Ramos (cell line): ENCODE data around the gene UNKL.

Experiments
- in situ Hi-C: fragments of 300-500 bp; cut with MboI; formaldehyde crosslinking; loops from one replicate; pipeline ENCODE4 v1.14.3; 2022; ENCODE audit warnings: low sequenced_read_pairs; ENCODE audit not compliant: unreplicated experiment

Gene UNKL

DNA sequence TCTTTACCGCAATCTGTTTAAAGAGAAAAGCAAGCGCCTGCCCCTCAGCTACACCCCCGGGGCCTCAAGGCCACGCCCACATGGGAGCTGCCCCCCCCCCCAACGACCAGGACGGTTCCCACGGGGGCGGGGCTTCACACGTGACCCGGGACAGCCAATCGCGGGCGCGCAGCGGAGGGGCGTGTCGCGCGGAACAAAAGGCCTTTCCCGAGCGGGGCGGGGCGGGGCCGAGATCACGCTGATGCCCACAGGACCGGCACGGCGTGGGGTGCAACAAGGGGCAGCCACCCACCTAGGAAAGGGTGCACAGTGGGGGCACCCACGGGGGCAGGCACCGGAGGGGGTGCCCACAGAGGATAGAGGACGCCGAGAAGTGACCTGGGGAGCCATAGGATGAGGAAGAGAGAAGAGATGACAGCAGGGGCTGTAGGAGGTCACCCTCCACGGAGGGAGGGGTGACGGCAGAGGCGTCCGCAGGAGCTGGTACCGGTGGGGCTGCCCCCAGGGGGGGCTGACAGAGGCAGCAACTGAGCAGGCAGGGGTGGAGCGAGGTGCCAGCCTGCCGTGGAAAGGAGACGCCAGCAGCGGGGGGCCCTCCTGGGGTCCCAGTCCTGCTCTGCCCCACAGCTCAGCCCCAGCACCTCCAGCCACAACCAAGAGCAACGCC is 6.2 kb downstream of the UNKL start:
- in situ Hi-C loops: no loop called here

GRCh38 chr16:1407753-1408152 is 6.8 kb downstream of the UNKL start:
- in situ Hi-C loops: no loop called here

- in situ Hi-C loops: no loop called here
Measured at GRCh38 chr16:1403733-1404132, 10.8 kb downstream of the UNKL start.

DNA sequence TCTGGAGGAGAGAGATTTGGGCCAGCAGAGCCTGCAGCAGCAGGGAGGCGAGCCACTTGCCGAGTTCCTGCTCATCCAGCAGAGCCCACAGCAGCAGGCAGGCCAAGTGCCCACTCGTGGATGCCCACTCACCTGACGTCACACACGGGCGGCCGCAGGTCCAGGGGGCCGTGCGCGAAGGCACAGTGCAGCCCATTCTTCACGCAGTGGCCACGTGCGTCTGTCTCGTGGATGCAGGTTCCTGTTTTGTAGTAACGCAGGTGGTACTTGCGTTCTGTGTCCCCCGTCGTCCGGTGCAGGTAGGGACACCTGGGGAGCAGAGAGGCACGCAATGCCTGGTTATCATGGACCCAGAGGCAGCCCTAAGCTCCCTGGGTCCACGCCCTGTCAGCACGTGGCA is 11.5 kb downstream of the UNKL start:
- in situ Hi-C loops: no loop called here

GRCh38 chr16:1401758-1402154 is 12.7 kb downstream of the UNKL start:
- in situ Hi-C loops: no loop called here

DNA sequence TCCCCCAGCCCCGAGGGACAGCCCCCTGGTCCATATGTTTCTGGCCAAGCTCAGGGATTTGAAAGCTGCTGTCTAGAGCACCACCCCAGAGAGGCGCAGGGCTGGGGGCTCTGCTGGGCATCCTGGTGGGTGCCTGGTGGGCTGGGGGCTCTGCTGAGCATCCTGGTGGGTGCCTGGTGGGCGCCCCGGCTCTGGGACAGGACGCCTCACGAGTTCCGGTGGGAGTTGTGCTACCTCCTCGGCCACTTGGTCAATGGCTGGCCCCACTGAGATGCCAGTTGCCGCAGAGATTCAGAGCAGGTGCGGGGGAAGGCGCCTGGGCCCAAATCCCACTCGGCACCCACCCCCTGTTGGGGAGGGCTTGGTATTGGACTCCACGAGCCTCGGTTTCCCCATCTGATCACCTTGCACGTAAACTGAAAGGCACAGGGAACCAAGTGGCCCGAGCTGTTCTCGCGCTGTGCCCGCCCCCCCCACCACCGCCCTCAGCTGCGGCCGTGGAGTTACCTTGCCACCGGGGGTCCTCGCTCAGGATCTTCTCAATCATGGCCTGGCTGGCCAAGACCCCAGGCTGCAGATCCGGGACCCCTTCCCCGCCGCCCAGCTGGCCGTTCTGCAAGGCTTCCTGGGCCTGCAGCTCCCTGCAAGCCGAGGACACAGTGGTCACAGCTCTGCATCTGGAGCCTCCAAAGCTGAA is 13.3 kb downstream of the UNKL start:
- in situ Hi-C loops: no loop called here

- in situ Hi-C loops: no loop called here
Measured at GRCh38 chr16:1398826-1399581, 15.5 kb downstream of the UNKL start.

DNA sequence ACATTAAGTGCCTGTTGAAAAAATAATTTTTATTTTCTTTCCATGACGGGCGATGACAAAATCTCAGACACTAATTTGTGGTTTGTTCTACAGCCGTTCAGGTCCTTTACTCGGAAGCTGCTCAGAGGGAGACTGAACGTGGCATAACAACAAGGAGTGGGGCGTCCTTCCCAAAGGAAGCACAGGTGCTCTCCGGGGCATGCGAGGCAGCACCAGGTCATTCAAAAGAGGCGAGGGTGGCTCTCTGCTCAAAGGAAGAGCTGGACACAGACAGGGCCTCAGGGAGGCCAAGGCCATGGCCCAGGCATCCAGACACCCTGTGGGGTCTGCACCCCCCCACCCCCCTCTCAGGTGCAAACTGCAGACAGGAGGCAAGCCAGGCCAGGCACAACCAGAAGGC is 16.2 kb downstream of the UNKL start:
- in situ Hi-C loops: no loop called here

DNA sequence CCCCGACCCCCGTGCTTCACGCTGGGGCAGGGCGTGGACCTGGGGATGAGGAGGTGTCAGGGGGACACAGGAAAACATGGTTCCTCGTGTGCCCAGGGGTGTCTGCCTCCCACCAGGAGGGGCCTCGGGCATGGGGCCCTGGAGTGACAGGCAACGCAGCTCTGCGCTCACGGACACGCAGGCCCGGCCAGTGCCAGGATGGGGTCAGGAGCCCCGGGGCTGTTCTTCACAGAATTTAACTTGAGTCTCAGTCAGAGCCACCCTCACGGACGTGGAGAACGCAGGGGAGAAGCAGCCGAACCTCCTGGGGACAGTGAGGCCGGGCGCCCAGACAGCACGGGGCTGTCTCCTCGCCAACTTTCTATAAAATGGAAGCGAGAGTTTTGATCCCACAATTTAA is 16.7 kb downstream of the UNKL start:
- in situ Hi-C loops: no loop called here

- in situ Hi-C loops: no loop called here
Measured at GRCh38 chr16:1395444-1396031, 19.0 kb downstream of the UNKL start.

GRCh38 chr16:1394367-1394951 is 20.0 kb downstream of the UNKL start:
- in situ Hi-C loops: no loop called here

DNA sequence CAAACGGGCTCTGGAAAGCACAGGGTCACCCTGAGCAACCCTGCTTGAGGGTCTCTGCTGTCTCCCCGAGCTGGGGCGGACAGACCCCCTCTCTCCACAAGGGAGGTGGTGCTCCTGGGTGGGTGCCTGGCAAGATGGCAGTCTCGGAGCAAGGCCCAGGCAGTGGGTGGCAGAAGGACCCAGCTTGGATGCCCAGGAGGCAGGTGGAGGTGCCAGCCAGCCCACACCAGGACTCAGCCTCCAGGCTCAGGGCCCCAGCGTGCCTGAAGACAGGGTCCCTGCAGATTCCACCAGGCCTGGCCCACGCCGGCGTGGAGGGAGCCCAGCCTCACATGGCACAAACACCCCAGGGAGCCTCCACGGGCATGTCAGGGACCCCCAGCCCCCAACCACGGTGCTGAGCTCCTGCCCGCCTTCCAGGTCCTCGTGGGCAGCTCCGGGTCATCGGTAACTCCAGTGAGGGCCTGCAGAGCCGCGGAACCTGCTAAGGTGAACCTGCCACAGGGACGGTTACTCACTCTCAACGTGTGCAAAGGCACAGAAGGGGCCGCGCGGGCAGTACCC is 20.8 kb downstream of the UNKL start:
- in situ Hi-C loops: no loop called here

DNA sequence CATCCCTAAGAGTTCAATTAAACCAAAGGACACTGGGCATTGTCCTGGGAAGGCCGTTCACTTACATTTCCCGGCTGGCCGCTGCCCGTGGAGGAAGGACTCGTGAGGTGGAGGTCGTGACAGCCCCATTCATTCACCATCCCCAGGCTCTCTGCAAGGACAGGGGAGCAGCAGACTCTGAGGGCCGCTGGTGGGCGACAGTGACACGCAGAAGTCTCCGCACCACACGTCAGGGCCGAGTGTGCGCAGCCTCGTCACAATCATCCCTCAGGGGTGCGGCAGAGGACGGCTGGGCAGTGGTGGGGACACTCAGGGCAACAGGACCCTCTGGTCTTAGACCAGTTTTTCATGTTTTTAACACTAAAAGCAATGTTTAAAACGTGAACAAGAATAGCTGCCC is 21.7 kb downstream of the UNKL start:
- in situ Hi-C loops: no loop called here

- in situ Hi-C loops: no loop called here
Measured at GRCh38 chr16:1390239-1390779, 24.2 kb downstream of the UNKL start.

GRCh38 chr16:1389762-1390161 is 24.7 kb downstream of the UNKL start:
- in situ Hi-C loops: no loop called here

- in situ Hi-C loops: no loop called here
Measured at GRCh38 chr16:1387331-1387730, 27.2 kb downstream of the UNKL start.

GRCh38 chr16:1385232-1385631 is 29.3 kb downstream of the UNKL start:
- in situ Hi-C loops: no loop called here

DNA sequence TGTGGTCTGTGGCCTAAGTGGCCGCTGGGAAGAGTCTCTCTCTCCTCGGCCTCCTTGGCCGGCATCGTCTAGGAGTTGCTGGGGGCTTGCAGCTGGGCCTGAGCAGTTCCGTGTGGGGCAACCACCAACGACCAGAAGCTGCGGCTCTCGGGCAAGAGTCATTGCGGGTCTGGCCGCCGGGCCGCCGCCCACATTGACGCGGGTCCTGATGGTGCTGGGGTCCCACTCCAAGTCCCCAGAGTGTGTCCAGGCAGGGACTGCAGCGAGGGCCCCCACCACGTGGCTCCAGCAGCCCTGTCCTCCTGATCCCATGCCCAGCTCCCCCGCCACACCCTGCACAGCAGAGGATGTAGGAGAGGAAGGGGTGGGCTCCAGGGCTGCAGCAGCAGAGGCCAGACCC is 30.9 kb downstream of the UNKL start:
- in situ Hi-C loops: no loop called here

DNA sequence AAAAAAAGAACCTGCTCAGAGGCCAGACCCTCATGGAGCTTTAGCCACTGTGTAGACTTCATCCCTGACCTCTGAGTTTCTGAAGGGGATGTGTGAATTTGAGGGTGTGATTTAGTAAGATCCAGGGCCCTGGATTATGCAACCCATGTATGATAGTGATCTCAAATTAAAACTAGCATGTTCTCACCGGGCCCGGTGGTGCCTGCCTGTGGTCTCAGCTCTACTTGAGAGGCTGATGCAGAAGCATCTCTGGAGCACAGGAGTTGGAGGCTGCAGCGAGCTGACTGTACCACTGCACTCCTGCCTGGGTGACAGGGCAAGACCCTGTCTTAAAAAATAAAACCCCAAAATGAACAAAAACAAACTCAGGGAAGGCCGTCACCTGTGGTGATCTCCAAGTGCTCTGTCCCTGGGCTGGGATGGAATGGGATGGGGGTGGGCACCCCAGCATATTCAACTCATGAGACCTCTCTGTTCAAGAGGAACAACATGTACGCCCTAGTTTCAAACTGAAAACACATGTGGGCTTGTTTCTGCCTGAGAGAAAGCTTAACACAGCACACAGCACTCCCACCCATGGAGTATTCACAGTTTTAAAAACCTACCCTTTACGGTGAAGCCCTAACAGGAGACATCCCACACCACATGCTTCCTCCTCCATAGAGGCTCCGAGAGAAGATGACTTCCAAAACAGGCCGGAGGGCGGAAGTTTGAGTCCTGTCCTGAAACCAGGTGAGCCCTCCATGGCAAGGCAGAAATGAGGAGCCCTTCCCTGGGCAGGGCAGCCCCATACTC is 32.7 kb downstream of the UNKL start:
- in situ Hi-C loops: no loop called here
